ENCODE data around the gene NECAP2.
"Not testable (repeated sequence)": the region's sequence is repeated elsewhere in the genome, so short reads cannot be mapped to it uniquely, and the experiment has no call there.

The NECAP2 gene

DNA sequence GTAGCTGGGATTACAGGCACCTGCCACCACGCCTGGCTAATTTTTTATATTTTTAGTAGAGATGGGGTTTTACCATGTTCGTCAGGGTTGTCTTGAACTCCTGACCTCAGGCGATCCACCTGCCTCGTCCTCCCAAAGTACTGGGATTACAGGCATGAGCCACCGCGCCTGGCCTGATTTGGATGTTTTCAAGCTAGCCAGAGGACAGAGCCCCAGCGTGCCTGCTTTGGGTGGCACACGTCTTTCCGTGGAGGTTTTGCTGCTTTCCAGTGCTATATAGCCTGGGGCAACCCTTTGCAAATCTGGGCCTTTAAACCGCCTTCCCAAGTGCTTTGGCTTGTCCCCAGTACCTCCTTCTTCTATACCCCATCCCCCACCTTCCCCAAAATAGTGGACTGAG is 15.6 kb downstream of the NECAP2 start:
- DNase-seq (ENCODE audit: low read depth in 1 of 2, low spot score in 1 of 2), result not testable (repeated sequence)

DNA sequence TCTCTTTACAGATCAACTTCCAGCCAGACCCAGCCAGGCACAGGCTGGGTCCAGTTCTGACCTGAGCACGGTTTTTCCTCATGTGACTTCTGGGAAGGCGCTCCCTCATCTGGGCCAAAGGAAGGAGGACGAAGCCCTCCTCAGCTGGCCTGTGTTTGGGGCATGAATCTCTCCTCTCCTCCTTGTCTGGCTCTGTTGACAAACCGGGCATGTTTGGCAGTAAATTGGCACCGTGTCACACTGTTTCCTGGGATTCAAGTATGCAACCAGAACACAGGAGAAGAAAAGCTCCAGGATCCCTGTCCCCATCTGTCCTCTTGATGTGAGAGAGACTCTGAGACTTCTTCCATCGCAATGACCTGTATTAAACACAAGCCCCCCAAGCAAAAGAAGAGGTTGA is 18.3 kb downstream of the NECAP2 start:
- DNase-seq (ENCODE audit: low read depth in 1 of 2, low spot score in 1 of 2), result no peak

DNA sequence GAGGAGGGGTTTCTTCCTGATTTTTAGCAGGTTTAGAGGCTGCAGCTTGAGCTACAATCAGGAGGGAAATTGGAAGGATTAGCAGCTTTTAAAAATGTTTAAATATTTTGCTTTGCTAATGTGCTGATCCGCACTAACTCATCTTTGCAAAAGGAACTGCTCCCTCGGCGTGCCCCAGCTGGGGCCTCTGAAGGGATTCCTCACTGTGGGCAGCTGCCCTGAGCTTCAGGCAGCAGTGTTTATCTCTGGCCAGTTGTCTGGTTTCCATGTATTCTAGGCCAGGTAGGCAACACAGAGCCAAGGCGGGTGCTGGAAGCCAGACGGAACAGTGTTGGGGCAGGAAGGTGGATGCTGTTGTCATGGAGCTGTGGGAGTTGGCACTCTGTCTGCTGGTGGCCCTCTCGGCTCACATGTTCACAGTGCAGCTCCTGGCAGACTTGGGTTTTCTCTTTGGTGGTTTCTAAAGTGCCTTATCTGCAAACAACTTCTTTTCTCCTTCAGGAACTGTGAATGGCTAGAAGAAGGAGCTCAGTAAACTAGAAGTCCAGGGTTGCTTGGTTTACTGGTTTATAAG is 18.9 kb downstream of the NECAP2 start:
- DNase-seq (ENCODE audit: low read depth in 1 of 2, low spot score in 1 of 2), result no peak

DNA sequence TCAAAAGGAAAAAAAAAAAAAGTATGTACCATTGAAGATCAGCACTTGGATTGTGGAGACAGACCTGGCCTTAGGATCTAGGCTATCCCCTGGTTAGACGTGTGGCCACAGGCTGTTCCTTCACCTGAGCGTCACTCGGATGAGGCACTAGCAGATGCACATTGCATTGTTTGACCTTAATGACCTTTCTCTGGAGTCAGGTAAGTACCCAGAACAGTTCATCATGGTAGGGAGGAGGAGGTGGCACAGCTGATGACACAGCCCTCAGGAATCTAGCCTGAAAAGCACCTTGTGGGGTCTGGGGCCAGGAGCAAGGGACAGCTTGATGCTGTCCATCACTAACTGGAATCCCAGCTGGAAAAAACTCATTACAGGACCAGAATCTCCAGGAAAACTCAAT is 21.2 kb downstream of the NECAP2 start:
- DNase-seq (ENCODE audit: low read depth in 1 of 2, low spot score in 1 of 2), result no peak

DNA sequence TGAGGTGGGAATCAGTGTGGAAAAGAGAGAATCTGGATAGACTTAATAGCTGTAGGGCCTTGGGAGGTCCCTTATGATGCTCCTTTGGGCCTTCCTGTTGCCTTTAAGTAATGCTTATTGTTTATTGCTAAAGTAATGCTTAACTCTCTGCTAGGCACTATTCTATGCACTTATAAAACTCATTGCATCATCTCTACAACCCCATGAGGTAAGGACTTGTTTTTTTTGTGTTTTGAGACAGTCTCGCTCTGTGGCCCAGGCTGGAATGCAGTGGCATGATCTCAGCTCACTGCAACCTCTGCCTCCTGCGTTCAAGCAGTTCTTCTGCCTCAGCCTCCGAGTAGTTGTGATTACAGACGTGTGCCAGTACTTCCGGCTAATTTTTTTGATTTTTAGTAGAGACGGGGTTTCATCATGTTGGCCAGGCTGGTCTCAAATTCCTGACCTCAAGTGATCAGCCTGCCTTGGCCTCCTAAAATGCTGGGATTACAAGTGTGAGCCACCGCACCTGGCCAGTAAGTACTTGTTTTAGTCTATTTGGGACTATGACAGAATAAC is 22.3 kb downstream of the NECAP2 start:
- DNase-seq (ENCODE audit: low read depth in 1 of 2, low spot score in 1 of 2), result no peak

DNA sequence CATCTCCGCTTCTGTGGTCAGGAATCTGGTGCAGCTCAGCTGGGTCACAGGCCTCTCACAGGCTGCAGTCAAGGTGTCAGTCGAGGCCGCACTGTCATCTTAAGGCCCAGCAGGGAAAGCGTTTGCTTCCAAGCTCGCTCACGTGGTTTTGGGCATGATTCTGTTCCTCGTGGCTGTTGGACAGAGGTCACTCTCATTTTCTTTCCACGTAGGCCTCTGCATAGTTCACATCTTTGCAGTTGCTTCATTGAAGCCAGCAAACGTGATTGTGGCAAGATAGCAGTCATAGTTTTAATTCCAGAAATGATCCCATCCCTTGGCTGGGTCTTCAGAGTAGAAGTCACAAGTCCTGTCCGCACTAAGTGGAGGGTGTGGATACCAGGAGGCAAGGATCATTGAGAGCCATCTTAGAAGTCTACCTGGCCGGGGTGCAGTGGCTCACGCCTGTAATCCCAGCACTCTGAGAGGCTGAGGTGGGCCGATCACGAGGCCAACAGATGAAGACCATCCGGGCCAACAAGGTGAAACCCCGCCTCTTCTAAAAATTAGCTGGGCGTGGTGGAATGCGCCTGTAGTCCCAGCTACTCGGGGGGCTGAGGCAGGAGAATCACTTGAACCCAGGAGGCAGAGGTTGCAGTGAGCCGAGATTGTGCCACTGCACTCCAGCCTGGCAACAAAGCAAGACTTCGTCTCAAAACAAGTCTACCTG is 24.5 kb downstream of the NECAP2 start:
- DNase-seq (ENCODE audit: low read depth in 1 of 2, low spot score in 1 of 2), result no peak

DNA sequence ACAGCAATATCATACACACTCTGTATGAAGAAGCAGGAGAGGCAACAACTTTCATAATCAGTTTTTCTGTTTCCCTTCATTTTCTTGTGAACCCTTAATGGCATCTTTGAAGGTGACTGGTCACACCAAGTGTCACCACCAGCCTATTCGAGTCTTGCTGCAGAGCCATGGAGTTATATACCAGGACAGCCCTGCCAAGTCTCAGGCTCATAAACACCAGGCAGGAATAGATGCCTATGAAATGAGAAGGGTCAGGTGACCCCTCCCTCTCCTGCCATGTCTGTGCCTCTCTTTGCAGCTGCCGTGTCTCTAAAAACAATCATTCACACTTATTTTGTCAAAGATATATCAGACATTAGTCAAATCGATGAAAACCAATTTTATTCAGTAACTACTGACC is 28.0 kb downstream of the NECAP2 start:
- no peak for DNase-seq (ENCODE audit: low read depth in 1 of 2, low spot score in 1 of 2)

DNA sequence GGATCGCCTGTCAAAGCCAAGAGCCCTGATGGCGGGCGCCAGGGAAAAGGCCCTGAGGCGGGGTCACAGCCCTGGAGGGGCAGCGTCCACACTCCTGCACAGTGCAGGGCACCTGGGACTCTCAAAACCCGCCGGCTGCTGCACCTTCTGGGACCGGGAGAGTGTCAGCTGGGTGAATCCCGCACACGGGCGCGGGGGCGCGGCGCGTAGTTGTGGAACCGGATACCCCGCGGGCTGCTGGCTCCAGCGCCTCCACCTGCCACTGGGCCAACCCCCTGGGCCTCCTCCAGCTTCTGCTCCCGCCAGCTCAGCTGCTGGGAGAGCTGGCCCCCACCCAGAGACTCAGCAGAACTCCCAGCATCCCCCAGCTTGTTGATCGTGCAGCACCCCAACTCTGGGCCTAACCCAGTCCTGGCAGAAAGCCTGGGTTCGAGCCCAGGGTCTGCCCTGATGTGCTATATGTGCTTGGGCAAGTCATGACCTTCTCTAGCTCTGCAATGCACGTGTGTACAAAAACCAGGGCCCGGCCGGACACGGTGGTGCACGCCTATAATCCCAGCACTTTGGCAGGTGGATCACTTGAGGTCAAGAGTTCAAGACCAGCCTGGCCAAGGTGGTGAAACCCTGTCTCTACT is 33.8 kb downstream of the NECAP2 start:
- DNase-seq (ENCODE audit: low read depth in 1 of 2, low spot score in 1 of 2), result no peak

DNA sequence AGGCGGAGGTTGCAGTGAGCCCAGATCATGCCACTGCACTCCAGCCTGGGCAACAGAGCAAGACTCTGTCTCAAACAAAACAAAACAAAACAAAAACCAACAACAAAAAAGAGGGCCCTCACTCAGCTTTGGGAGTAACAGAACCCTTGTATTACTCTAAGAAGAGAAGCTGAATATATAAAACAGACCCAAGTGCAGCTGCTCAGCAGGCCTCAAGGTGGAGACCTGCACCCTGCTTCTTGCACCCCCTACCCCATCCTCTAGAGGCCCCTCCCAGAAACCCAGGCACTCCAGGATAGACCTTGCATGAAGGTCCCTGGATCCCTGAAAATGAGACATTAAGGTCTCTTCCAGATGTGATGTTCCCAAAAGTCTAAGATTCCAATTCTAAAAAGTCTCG is 34.4 kb downstream of the NECAP2 start:
- DNase-seq (ENCODE audit: low read depth in 1 of 2, low spot score in 1 of 2), result not testable (repeated sequence)

DNA sequence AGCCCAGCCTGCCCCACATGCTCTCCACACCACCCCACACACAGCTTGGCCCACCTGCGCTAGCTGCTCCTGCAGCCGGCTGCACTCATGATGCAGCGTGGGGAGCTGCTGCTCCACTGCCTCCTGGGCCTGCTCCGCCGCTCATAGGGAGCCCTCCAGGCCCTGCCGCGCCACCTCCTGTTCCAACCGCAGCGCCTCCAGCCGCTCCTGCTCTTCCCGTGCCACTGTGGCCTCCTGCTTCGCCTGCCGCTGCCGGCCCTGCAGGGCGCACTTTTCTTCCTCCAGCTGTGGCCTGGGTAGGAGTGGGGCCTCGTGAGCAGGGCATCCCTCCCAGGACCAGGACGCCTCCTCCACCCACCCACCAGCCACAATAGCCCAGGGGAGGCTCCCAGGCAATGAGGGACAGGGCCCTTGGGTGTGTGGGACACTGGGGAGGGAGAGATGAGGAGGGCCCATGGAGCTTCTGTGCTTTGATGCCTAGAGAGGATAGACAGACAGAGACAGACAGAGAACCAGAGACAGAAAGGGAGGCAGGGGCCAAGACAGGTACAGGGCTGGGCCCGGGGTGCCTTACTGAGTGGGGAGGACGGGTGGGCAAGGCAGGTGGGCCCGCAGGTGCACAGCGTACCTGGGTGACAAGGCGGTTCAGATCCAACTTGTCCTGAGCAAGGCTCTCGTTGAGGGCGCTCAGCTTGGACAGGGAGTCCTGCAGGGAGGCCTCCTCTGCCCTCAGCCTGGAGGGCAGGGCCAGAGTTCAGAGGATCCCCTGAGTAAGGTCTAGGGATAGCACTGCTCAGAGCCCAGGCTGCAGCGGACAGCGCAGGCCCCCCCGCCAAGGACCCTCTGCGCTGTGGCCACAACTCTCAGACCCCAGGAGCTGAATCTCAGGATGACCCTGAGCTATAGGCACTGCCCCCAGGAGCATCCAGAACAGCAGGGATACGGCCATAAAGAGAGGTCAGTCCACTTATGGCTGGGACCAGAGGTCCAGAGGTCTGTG is 35.5 kb downstream of the NECAP2 start:
- DNase-seq (ENCODE audit: low read depth in 1 of 2, low spot score in 1 of 2), result not testable (repeated sequence)

DNA sequence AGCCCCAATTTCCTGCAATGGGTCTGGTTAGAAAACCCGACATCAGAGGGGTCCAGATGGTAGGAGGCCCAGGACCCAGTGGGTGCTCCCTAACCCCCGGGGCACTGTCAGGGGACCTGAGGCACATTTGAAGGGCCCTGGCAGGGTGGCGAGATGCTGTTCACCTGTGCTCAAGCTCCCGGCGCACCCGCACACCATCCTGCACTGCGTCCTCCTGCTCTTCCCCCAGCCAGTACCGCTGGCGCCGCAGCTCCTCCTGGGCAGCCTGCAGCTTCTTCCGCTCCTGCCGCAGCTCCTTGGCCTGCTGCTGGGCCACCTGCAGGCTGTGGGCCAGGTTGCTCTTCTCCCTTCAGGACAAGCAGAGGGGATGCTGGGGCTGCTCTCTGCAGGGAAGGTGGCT is 37.6 kb downstream of the NECAP2 start:
- no peak for DNase-seq (ENCODE audit: low read depth in 1 of 2, low spot score in 1 of 2)

DNA sequence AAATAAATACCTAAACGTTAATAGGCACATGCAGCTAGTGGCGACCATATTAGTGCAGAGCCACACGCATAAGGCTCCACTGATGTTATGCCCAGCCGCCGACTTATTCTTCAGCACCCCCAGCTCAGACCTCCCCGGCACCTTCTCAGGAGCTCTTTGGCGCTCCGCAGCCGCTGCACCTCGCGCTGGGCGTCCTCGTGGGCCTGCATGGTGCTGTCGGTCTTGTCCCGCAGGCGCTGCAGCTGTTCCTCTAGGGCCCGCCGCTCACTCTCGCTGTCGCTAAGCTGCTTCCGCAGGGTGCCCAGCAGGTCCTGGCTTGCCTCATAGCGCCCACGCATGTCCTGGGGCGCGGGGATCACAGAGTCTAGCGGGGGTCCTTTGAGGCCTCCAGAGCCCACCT is 42.6 kb downstream of the NECAP2 start:
- not testable (repeated sequence) for DNase-seq (ENCODE audit: low read depth in 1 of 2, low spot score in 1 of 2)

DNA sequence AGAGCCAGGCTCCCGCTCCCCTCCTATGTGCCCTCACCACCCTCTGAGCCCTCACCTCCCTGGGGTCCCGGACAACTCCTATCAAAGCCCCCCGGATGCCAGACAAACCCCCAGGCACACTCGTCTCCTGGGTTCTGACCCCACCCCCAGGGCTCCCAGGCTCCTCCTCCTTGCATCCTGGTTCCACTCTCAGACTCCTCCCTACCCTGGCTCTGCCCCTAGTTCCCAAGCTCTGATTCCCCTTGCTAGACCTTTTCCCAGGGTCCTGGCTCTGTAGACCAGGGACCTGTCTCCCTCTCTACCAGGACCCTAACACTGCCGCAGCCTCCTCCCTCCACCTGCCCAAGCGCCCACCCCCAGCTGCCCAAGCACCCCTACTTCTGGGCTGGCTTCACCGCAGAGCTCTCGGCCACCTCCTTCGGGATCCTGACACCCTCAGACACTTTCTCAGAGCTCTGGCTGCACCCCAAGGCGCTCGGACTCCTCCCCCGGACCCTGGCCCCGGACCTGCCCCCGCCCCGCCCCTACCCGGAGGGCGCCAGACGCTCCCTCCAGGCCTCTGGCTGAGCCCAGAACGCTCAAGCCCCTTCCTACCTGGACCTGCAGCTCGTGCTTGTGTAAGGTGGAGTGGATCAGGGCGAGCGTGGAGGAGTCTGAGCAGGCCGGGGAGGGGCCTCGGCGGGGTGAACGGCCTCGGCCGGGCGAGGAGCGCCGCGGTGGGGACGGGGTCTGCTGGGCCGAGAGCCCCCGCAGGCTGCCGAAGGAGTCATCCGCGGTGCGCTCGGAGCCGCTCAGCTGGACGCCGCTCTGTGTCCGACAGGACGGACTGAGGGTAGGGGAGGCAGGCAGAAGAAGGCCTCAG is 43.3 kb downstream of the NECAP2 start:
- DNase-seq (ENCODE audit: low read depth in 1 of 2, low spot score in 1 of 2), result not testable (repeated sequence)

DNA sequence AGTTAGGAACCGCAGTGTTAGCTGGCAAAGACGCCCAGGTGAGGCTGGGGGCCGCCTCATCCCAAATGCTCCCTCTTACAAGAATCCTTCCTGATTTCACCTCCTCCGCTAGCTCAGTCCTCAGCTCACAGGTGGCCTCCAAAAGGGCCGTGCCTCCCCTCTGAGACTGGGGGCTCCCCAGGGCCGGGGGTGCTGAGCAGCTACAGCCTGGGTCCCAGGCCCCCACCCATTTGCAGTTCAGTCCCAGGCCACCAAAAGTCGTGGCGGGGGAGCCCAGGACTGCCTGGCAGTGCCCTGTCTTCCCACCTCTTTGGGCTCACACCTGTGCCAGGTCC is 43.9 kb downstream of the NECAP2 start:
- DNase-seq (ENCODE audit: low read depth in 1 of 2, low spot score in 1 of 2), result no peak

DNA sequence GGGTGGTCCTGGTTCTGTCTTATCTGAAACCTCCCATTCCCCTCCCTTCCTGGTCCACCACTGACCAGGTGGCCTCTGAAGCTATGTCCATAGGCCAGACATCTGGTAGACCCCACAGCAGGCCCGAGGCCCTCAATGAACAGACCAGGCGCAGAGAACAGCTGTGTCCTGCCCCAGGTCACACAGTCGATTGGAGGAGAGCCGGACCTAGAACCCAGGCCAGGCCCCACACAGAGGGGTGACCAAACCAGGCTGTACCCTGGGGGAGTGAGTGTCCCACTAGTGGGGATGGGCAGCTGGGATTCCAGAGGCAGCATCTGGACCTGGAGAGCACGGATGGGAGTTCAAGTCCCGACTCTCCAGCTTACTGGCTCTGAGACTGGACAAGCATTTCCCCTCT is 44.4 kb downstream of the NECAP2 start:
- DNase-seq (ENCODE audit: low read depth in 1 of 2, low spot score in 1 of 2), result no peak

DNA sequence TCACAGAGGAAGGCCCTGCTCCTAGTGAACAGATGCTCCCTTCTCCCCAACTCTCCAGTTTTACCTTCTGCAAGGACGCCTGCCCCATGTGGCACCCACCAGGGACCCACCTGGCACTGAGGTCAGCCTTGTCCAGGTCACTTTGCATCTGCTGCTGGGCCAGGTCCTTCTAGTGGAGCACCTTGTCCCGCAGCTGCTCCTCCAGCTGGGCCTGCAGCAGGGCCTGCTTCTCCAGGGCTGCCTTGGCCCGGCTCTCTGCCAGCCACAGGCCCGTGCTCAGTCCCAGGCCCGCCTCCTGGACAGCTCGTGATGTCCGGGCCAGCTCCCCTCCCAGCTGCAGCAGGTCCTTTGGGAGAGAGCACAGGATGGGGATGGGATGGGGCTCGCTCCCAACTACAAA is 45.8 kb downstream of the NECAP2 start:
- not testable (repeated sequence) for DNase-seq (ENCODE audit: low read depth in 1 of 2, low spot score in 1 of 2)

DNA sequence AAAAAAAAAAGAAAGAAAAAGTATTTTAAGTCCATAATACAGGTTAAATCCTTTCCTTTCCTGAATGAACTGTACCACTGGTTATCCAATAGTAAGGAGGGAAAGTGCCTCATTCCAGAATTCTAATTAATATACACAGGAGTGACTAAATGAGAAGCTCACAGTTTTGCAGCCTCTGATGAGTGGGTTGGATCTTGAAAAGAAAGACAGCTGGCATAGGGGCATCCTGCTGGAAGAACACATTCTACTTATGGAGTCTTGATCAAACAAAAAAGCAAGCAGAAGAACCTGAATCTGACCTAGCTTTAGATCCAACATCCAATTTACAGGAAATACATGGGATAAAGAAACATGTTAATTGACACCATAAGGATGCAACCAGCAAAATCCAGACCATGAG is 46.5 kb downstream of the NECAP2 start:
- DNase-seq (ENCODE audit: low read depth in 1 of 2, low spot score in 1 of 2), result not testable (repeated sequence)

DNA sequence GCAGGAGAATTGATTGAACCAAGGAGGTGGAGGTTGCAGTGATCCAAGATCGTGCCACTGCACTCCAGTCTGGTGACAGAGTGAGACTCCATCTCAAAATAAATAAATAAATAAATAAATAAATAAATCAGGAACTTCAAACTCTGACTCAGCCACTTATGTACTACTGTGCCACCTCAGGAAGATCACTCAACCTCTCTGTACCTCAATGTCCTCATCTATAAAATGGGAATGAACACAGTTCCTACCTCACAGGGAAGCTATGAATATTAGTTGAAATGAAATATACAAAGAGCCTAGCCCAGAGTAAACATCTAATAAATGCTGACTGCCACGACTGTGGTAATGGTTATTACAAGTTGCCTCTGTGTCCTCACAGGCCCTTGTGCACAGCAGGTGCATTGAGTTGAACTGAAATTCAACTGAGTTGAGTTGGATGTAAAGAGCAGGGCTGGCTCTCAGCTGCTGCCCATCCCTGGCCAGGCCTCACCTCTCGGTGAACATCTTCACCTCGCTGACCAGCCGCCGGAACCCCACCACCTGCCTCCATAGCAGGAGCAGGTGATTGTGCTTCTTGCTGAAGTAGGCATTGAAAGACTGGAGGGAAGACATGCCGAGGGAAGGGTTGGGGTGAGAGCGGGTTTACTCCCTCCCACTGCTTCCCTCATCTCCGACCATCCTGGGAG is 48.8 kb downstream of the NECAP2 start:
- DNase-seq (ENCODE audit: low read depth in 1 of 2, low spot score in 1 of 2), result not testable (repeated sequence)

DNA sequence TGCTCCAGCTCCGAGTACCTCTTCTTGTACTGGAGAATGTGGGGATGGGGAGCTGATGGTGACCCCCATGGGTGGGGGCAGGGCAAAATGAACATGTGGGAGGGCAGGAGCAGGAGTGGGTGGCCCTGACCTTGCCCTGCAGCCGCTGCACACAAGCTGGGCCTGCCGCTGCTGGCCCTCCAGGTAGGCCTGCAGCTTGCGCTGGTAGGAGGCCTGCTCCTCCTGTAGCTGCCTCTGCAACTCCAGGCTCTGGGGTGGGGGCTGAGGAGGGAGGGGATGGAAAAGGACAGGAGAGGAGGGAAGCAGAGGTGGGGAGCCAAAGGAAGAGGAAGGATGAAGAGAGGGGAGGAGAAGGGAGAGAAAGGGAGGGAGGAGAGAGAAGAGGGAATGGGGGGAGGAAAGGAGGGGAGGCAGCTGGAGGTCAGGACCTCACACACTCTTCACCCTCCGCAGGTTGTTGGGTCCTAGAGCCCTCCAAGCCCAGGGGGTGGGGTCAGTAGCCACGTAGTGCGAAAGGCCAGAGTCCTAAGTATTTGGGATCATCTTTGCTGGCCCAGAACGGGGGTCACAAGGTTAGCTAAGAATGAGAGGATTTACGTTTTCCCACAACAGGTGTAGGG is 50.6 kb downstream of the NECAP2 start:
- no peak for DNase-seq (ENCODE audit: low read depth in 1 of 2, low spot score in 1 of 2)

All from stimulated activated CD4-positive, alpha-beta T cell treated with anti-CD3 and anti-CD28 coated beads, Interleukin-15, amount 100 ng/mL, for 1 hour (primary cell).